ENCODE data around the gene CMSS1. TPM values are rescaled to one million over a fixed set of nuclear protein-coding genes. Genes with fewer than 3 reads are reported as not detected.

CMSS1 gene
- polyA plus RNA-seq, 1 of the 3 experiments (the other 2 are of a cell fraction), result 9.1 TPM

GRCh38 chr3:100120012-100120411, 302.4 kb downstream of the CMSS1 start:
- ChIA-PET CTCF (interaction anchor here (1.3 to 1.8 kb wide), 2 partner anchors 39 to 134 kb away, joined by 3 to 4 read pairs; no protein-coding TSS in a partner anchor), POLR2A (no interaction called here)
- no peak overlapping the region for H2AFZ ChIP-seq (ENCODE audit: low read depth)
- no peaks in the 10 kb centered on the region for H3K27me3 ChIP-seq (ENCODE audit: insufficient read depth)
- H3K9me3 ChIP-seq, result no peaks in the 10 kb centered on the region
- H3F3A ChIP-seq (replicated peaks; ENCODE audit: insufficient read depth), result no peaks in the 10 kb centered on the region
- no peaks in the 10 kb centered on the region for H3K79me2 ChIP-seq (ENCODE audit: insufficient read depth)
- H3K9me2 ChIP-seq, result no peaks in the 10 kb centered on the region
- DNase-seq, result no peak
- no peak overlapping the region for H3K27ac ChIP-seq (ENCODE audit: low read depth in 2 of 2, low read length in 1 of 2)
- TF ChIP-seq MEF2A (IDR thresholded peaks at IDR 0.05; ENCODE audit: borderline replicate concordance, low read depth) (no peak), NRF1 (IDR thresholded peaks at IDR 0.05; ENCODE audit: low read depth, low read length) (no peak), FOXJ3 (CRISPR knock-in tag; IDR thresholded peaks at IDR 0.05) (no peak), MXI1 (IDR thresholded peaks at IDR 0.05; ENCODE audit: low read depth, low read length) (no peak), SIN3A (IDR thresholded peaks at IDR 0.05; ENCODE audit: borderline replicate concordance, low read depth, low read length) (no peak), GATA2 (CRISPR knock-in tag; IDR thresholded peaks at IDR 0.05) (no peak), REST (IDR thresholded peaks at IDR 0.05; ENCODE audit: low read depth, low read length) (no peak), YY1 (IDR thresholded peaks at IDR 0.05; ENCODE audit: low read depth) (no peak), CHD2 (IDR thresholded peaks at IDR 0.05; ENCODE audit: low read length, partially characterized antibody) (no peak), POLR2AphosphoS5 (IDR thresholded peaks at IDR 0.05; ENCODE audit: low read depth, low read length) (no peak), EZH2phosphoT487 (IDR thresholded peaks at IDR 0.05; ENCODE audit: borderline replicate concordance, low read depth) (no peak), FOXM1 (IDR thresholded peaks at IDR 0.05; ENCODE audit: low read depth) (no peak), RAD21 (IDR thresholded peaks at IDR 0.05; ENCODE audit: low read length) (no peak)
- TF ChIP-seq, protein P1, sequence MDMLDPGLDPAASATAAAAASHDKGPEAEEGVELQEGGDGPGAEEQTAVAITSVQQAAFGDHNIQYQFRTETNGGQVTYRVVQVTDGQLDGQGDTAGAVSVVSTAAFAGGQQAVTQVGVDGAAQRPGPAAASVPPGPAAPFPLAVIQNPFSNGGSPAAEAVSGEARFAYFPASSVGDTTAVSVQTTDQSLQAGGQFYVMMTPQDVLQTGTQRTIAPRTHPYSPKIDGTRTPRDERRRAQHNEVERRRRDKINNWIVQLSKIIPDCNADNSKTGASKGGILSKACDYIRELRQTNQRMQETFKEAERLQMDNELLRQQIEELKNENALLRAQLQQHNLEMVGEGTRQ (IDR thresholded peaks at IDR 0.05; ENCODE audit: borderline replicate concordance, low read depth, low read length), result no peak
- TF ChIP-seq, protein P2, sequence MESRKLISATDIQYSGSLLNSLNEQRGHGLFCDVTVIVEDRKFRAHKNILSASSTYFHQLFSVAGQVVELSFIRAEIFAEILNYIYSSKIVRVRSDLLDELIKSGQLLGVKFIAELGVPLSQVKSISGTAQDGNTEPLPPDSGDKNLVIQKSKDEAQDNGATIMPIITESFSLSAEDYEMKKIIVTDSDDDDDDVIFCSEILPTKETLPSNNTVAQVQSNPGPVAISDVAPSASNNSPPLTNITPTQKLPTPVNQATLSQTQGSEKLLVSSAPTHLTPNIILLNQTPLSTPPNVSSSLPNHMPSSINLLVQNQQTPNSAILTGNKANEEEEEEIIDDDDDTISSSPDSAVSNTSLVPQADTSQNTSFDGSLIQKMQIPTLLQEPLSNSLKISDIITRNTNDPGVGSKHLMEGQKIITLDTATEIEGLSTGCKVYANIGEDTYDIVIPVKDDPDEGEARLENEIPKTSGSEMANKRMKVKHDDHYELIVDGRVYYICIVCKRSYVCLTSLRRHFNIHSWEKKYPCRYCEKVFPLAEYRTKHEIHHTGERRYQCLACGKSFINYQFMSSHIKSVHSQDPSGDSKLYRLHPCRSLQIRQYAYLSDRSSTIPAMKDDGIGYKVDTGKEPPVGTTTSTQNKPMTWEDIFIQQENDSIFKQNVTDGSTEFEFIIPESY (IDR thresholded peaks at IDR 0.05; ENCODE audit: borderline replicate concordance, low read depth), result no peak
- 59% methylated on average over 1 of the region's 1 CpG for WGBS (ENCODE audit: low lambda C conversion rate)
- no peak overlapping the region for H3K9ac ChIP-seq
- H3K4me1 ChIP-seq (ENCODE audit: control insufficient read depth in 1 of 2, insufficient read depth in 2 of 2, low read depth in 1 of 2, low read length in 1 of 2), result peaks cover 0 to 8% of the 10 kb centered on the region in 2 experiments; a peak in 2 of 4 replicates
- H4K20me1 ChIP-seq (ENCODE audit: insufficient read depth), result no peaks in the 10 kb centered on the region
- H3K4me3 ChIP-seq (ENCODE audit: low read depth in 2 of 2, low read length in 1 of 2), result no peak overlapping the region
- H3K36me3 ChIP-seq (replicated peaks in 1 of 2; ENCODE audit: control insufficient read depth in 1 of 2, insufficient read depth in 2 of 2, low read length in 1 of 2), result no peaks in the 10 kb centered on the region
- H3K4me2 ChIP-seq, result no peak overlapping the region

All from SK-N-SH (cell line).